SK-N-SH treated with all-trans-retinoic acid at 6 μM for 48 hours (cell line): Measurements from ENCODE around the gene TRMT112.

Experiments used
- ATAC-seq: fragments of 200-7000 bp; cut with Tn5 transposase; 3 replicates; pipeline ENCODE4 v1.9.1; 2020; ENCODE audit warnings: mild to moderate bottlenecking, moderate library complexity
- ARNTL ChIP-seq: fragments of 450-650 bp; formaldehyde crosslinking; IDR thresholded peaks from 2 replicates; pipeline ENCODE4 v1.5.0; 2020; ENCODE audit warnings: low read depth, mild to moderate bottlenecking, moderate library complexity, borderline replicate concordance
- BACH2 ChIP-seq: fragments of 250-450 bp; sonication (Bioruptor Pico); IDR thresholded peaks from 2 replicates; pipeline ENCODE4 v1.9.0; 2021; ENCODE audit warnings: mild to moderate bottlenecking, borderline replicate concordance
- ESRRG ChIP-seq: fragments of 250-450 bp; sonication (Bioruptor Pico); IDR thresholded peaks from 2 replicates; pipeline ENCODE4 v1.6.1; 2021; ENCODE audit warnings: mild to moderate bottlenecking
- GLIS3 ChIP-seq: fragments of 250-450 bp; sonication (Bioruptor Pico); IDR thresholded peaks from 2 replicates; pipeline ENCODE4 v1.5.0; 2020; ENCODE audit warnings: mild to moderate bottlenecking, moderate library complexity
- ISL1 ChIP-seq: fragments of 250-450 bp; sonication (Bioruptor Pico); IDR thresholded peaks from 2 replicates; pipeline ENCODE4 v2.1.2; 2022; ENCODE audit warnings: mild to moderate bottlenecking, moderate library complexity
- PPARA ChIP-seq: fragments of 250-450 bp; sonication (Bioruptor Pico); IDR thresholded peaks from 2 replicates; pipeline ENCODE4 v1.5.0; 2020; ENCODE audit warnings: mild to moderate bottlenecking, borderline replicate concordance
- RARB ChIP-seq: fragments of 250-450 bp; sonication (Bioruptor Pico); IDR thresholded peaks from 2 replicates; pipeline ENCODE4 v1.8.0; 2021; ENCODE audit warnings: mild to moderate bottlenecking, moderate library complexity
- SNAI2 ChIP-seq: fragments of 250-450 bp; sonication (Bioruptor Pico); IDR thresholded peaks from 2 replicates; pipeline ENCODE4 v1.5.0; 2020; ENCODE audit warnings: mild to moderate bottlenecking, moderate library complexity
- TCF4 ChIP-seq: fragments of 250-450 bp; sonication (Bioruptor Pico); IDR thresholded peaks from 2 replicates; pipeline ENCODE4 v1.8.0; 2021; ENCODE audit warnings: mild to moderate bottlenecking, moderate library complexity, borderline replicate concordance
- TOX ChIP-seq: fragments of 250-450 bp; sonication (Bioruptor Pico); IDR thresholded peaks from 2 replicates; pipeline ENCODE4 v1.8.0; 2021; ENCODE audit warnings: mild to moderate bottlenecking, moderate library complexity, borderline replicate concordance
- ZC3H10 ChIP-seq: fragments of 250-450 bp; sonication (Bioruptor Pico); IDR thresholded peaks from 2 replicates; pipeline ENCODE4 v1.5.1; 2021; ENCODE audit warnings: mild to moderate bottlenecking, moderate library complexity
- ZFP3 ChIP-seq: fragments of 250-450 bp; sonication (Bioruptor Pico); IDR thresholded peaks from 2 replicates; pipeline ENCODE4 v1.5.0; 2020; ENCODE audit warnings: mild to moderate bottlenecking, moderate library complexity
- ZFP30 ChIP-seq: fragments of 450-650 bp; formaldehyde crosslinking; IDR thresholded peaks from 2 replicates; pipeline ENCODE4 v1.5.0; 2022; ENCODE audit warnings: mild to moderate bottlenecking, moderate library complexity
- ZNF565 ChIP-seq: fragments of 450-650 bp; formaldehyde crosslinking; conservative IDR thresholded peaks from 2 replicates; pipeline ENCODE4 v1.5.0; 2020; ENCODE audit warnings: low read depth, mild to moderate bottlenecking, moderate library complexity
- ZNF70 ChIP-seq: fragments of 450-650 bp; formaldehyde crosslinking; IDR thresholded peaks from 2 replicates; pipeline ENCODE4 v1.5.0; 2020; ENCODE audit warnings: mild to moderate bottlenecking, moderate library complexity
- TF ChIP-seq, protein P1 (sequence below): fragments of 250-450 bp; sonication (Bioruptor Pico); IDR thresholded peaks from 2 replicates; pipeline ENCODE4 v1.8.0; 2021; ENCODE audit warnings: low read depth, mild to moderate bottlenecking, moderate library complexity, borderline replicate concordance
- TF ChIP-seq, protein P2 (sequence below): fragments of 250-450 bp; sonication (Bioruptor Pico); IDR thresholded peaks from 2 replicates; pipeline ENCODE4 v1.5.1; 2020; ENCODE audit warnings: low read depth, mild to moderate bottlenecking, moderate library complexity
- TF ChIP-seq, protein P3 (sequence below): fragments of 250-450 bp; sonication (Bioruptor Pico); IDR thresholded peaks from 2 replicates; pipeline ENCODE4 v1.5.0; 2020; ENCODE audit warnings: mild to moderate bottlenecking, moderate library complexity
- TF ChIP-seq, protein P4 (sequence below): fragments of 250-450 bp; sonication (Bioruptor Pico); IDR thresholded peaks from 2 replicates; pipeline ENCODE4 v1.8.0; 2020; ENCODE audit warnings: mild to moderate bottlenecking, moderate library complexity, borderline replicate concordance

The TRMT112 gene

DNA sequence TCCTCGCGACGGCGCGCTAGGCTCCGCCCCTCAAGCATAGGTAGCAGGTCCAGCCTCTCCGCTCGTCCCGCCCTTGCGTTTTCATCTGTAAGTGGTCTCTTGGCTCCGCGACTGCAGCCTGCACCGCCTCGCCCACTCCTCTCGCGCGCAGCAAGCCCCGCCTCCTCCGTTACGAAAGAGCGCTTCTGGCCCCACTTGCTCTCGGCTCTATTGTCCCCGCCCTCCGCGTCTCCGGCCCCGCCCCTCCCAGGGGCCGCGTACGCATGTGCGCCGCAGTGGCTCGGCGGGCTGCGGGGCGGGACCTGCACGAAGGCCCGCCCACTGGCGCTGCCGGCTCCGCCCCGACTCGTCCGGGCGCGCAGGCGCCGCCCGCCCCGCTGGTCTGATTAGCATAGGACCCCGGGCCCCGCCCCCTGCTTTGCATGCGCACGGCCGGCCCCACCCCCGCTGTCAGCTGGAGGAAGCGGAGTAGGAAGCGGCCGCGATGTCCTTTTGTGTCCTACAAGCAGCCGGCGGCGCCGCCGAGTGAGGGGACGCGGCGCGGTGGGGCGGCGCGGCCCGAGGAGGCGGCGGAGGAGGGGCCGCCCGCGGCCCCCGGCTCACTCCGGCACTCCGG is 12.2 kb downstream of the TRMT112 start, which contains the start of gene ESRRA (continued):
- TF ChIP-seq, protein P1, sequence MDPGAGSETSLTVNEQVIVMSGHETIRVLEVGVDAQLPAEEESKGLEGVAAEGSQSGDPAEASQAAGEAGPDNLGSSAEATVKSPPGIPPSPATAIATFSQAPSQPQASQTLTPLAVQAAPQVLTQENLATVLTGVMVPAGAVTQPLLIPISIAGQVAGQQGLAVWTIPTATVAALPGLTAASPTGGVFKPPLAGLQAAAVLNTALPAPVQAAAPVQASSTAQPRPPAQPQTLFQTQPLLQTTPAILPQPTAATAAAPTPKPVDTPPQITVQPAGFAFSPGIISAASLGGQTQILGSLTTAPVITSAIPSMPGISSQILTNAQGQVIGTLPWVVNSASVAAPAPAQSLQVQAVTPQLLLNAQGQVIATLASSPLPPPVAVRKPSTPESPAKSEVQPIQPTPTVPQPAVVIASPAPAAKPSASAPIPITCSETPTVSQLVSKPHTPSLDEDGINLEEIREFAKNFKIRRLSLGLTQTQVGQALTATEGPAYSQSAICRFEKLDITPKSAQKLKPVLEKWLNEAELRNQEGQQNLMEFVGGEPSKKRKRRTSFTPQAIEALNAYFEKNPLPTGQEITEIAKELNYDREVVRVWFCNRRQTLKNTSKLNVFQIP, result no peak
- TF ChIP-seq ARNTL (CRISPR knock-in tag), result no peak
- no peak for TF ChIP-seq ZNF565 (CRISPR knock-in tag)
- no peak for TF ChIP-seq ZFP30 (CRISPR knock-in tag)
- no peak for TF ChIP-seq ZC3H10 (CRISPR knock-in tag)
- TF ChIP-seq PPARA (CRISPR knock-in tag), result no peak
- TF ChIP-seq ZFP3 (CRISPR knock-in tag), result no peak

DNA sequence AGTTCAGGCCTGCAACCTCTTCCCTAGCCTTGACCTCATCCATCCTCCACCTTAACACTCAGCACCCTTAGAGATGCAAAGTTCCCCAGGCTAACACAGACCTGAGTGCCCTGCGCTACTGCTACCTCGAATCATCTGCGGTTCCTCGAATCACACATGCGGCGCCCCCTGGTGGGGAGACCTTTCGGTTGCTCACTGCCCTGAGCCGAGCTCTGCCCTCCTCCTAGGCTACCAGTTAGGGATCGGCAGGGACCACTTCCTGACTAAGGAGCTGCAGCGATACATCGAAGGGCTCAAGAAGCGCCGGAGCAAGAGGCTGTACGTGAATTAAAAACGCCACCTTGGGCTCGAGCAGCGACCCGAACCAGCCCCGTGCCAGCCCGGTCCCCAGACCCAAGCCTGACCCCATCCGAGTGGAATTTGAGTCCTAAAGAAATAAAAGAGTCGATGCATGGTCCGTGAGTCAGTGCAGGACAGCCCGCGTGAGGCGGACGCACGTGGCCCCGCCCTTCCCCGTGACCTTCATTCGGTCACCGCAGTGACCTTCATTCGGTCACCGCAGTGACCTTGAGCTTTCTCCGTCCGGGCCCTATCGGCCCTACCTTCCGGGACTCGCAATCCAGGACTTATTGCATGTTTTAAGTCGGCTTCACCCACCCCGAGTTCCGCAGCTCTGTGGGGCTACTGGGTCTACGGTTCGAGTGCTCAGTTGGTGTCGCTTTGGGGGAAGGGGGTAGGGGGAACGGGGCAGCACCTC is 12.9 kb downstream of the TRMT112 start:
- peak; percentile 82 for ATAC-seq

DNA sequence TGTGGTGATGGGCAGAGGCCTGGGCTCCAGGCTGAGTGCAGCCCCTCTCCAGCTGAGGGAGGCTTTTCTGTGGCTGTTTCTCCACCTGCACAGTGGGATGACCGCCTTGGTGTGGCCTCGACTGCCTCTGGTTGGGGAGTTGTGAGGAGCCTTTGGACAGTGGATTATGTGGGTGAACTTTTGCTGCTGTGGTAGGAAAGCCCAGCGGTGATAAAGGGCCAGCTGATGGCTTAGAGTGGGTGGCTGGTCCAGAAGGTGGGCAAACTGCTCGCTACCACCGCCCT is 13.4 kb downstream of the TRMT112 start:
- no peak for ATAC-seq
- TF ChIP-seq PPARA (CRISPR knock-in tag) (no peak), BACH2 (no peak), RARB (CRISPR knock-in tag) (no peak), GLIS3 (CRISPR knock-in tag) (no peak), ARNTL (CRISPR knock-in tag) (no peak), TCF4 (CRISPR knock-in tag) (no peak), SNAI2 (no peak), ZFP3 (CRISPR knock-in tag) (no peak), ISL1 (CRISPR knock-in tag) (no peak), ZFP30 (CRISPR knock-in tag) (no peak)

More for the DNA sequence above, 12.9 kb downstream of the TRMT112 start:
- TF ChIP-seq ZFP3 (CRISPR knock-in tag) (0 out of 2 replicates have a peak, but pooled peaks have one; percentile 38), ZNF70 (no peak), TCF4 (CRISPR knock-in tag) (no peak), TOX (no peak), ESRRG (CRISPR knock-in tag) (peak; percentile 93)
- TF ChIP-seq, protein P2, sequence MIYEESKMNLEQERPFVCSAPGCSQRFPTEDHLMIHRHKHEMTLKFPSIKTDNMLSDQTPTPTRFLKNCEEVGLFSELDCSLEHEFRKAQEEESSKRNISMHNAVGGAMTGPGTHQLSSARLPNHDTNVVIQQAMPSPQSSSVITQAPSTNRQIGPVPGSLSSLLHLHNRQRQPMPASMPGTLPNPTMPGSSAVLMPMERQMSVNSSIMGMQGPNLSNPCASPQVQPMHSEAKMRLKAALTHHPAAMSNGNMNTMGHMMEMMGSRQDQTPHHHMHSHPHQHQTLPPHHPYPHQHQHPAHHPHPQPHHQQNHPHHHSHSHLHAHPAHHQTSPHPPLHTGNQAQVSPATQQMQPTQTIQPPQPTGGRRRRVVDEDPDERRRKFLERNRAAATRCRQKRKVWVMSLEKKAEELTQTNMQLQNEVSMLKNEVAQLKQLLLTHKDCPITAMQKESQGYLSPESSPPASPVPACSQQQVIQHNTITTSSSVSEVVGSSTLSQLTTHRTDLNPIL (CRISPR knock-in tag), result no peak
- TF ChIP-seq, protein P3, sequence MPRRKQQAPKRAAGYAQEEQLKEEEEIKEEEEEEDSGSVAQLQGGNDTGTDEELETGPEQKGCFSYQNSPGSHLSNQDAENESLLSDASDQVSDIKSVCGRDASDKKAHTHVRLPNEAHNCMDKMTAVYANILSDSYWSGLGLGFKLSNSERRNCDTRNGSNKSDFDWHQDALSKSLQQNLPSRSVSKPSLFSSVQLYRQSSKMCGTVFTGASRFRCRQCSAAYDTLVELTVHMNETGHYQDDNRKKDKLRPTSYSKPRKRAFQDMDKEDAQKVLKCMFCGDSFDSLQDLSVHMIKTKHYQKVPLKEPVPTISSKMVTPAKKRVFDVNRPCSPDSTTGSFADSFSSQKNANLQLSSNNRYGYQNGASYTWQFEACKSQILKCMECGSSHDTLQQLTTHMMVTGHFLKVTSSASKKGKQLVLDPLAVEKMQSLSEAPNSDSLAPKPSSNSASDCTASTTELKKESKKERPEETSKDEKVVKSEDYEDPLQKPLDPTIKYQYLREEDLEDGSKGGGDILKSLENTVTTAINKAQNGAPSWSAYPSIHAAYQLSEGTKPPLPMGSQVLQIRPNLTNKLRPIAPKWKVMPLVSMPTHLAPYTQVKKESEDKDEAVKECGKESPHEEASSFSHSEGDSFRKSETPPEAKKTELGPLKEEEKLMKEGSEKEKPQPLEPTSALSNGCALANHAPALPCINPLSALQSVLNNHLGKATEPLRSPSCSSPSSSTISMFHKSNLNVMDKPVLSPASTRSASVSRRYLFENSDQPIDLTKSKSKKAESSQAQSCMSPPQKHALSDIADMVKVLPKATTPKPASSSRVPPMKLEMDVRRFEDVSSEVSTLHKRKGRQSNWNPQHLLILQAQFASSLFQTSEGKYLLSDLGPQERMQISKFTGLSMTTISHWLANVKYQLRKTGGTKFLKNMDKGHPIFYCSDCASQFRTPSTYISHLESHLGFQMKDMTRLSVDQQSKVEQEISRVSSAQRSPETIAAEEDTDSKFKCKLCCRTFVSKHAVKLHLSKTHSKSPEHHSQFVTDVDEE, result 0 out of 2 replicates have a peak, but pooled peaks have one; percentile 38

DNA sequence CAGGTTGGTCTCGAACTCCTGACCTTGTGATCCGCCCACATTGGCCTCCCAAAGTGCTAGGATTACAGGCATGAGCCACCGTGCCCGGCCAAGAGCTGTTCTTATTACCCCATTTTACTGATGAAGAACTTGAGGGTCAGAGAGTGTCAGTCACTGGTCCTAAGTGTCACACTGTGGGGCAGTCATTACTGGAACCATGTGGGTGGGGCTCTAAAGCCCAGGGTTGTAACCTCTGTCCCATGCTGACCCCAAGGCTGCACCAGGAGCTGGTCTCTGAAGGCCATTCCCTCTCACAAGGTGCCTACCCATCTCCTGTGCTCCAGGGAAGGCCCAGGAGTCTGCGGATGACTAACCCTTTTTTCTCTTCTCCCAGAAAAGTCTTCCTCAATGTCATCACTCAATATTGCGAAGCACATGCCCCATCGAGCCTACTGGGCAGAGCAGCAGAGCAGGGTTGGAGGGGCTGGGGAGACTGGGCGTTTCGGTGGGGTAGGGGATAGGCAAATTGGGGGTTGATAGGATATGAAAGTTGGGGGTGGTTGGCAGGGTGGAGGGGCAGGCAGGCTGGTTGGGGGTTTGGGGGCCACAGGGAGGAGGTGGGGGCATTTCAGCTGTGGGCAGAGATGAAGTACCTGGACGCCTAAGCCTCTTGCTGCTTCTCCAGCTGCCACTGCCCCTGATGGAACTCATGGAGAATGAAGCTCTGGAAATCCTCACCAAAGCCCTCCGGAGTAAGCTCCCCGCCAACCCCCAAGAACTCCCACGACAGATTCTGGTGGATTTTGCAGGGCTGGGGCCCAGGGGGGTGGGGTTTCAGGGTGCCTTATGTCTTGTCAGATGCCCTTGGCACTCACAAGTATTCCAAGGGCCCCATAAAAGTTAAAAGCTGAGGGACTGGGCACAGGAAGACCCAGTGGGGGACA is 14.0 kb downstream of the TRMT112 start:
- ATAC-seq, result no peak
- TF ChIP-seq ZFP3 (CRISPR knock-in tag), result no peak
- TF ChIP-seq TCF4 (CRISPR knock-in tag), result no peak
- no peak for TF ChIP-seq TOX
- TF ChIP-seq, protein P4, sequence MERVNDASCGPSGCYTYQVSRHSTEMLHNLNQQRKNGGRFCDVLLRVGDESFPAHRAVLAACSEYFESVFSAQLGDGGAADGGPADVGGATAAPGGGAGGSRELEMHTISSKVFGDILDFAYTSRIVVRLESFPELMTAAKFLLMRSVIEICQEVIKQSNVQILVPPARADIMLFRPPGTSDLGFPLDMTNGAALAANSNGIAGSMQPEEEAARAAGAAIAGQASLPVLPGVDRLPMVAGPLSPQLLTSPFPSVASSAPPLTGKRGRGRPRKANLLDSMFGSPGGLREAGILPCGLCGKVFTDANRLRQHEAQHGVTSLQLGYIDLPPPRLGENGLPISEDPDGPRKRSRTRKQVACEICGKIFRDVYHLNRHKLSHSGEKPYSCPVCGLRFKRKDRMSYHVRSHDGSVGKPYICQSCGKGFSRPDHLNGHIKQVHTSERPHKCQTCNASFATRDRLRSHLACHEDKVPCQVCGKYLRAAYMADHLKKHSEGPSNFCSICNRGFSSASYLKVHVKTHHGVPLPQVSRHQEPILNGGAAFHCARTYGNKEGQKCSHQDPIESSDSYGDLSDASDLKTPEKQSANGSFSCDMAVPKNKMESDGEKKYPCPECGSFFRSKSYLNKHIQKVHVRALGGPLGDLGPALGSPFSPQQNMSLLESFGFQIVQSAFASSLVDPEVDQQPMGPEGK (CRISPR knock-in tag), result no peak
